GM12872 (cell line): ENCODE measurements around the gene CCN6.

ENCODE experiments used
- TF ChIP-seq, protein P1 (sequence below): IDR thresholded peaks from 3 replicates; pipeline ENCODE4 v1.5.1; 2011; ENCODE audit warnings: low read depth, mild to moderate bottlenecking, low read length, moderate library complexity; ENCODE audit not compliant: insufficient read depth

The CCN6 gene

DNA sequence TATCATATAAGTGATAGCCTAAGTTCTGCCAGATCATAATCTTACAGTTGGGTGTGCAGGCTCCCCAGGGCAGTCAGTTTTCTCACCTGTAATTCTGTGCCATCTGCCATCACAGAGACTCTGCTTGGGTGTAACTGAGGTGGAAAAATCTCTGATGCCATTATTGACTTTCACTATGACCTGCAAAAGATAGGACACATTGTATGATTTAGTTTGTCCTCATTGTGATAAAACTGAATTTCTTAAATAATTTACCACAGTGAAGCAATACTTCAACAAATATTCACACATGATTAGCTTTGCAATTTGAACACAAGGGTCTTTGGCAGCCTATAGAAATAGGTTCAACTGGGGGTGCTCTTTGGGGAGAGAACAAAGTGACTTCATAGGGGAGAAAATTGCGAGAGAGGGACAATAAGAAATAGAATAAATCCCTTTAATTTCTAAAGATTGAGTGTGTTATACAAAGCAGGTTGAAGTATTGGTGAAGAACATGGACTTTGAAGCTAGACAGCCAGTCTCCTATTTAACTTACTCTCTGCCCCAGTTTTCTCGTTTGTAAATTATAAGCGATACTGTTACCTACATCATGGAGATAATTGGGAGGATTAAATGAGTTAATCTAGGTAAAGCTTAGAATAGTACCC lies 60.8 kb downstream of the CCN6 start:
- TF ChIP-seq, protein P1, sequence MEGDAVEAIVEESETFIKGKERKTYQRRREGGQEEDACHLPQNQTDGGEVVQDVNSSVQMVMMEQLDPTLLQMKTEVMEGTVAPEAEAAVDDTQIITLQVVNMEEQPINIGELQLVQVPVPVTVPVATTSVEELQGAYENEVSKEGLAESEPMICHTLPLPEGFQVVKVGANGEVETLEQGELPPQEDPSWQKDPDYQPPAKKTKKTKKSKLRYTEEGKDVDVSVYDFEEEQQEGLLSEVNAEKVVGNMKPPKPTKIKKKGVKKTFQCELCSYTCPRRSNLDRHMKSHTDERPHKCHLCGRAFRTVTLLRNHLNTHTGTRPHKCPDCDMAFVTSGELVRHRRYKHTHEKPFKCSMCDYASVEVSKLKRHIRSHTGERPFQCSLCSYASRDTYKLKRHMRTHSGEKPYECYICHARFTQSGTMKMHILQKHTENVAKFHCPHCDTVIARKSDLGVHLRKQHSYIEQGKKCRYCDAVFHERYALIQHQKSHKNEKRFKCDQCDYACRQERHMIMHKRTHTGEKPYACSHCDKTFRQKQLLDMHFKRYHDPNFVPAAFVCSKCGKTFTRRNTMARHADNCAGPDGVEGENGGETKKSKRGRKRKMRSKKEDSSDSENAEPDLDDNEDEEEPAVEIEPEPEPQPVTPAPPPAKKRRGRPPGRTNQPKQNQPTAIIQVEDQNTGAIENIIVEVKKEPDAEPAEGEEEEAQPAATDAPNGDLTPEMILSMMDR: no peak

DNA sequence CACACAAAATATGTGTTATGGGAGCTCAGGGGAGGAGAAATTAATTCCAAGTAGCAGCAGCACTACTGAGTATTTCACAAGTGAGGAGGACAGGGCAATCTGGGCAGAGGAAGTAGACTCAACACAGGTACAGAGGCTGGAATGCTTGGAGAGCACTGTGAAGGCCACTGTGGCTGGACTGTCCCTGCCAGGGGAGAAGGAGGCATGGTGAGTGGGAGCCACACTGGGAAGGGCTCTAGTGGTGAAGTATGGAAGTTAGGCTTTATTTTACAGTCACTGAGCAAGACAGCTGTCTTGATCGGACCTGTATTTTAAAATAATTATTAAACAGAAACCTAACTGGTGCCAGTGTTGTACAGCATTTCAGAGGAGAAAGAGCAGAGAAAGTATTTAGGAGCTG lies 62.3 kb downstream of the CCN6 start:
- TF ChIP-seq, protein P1: no peak

DNA sequence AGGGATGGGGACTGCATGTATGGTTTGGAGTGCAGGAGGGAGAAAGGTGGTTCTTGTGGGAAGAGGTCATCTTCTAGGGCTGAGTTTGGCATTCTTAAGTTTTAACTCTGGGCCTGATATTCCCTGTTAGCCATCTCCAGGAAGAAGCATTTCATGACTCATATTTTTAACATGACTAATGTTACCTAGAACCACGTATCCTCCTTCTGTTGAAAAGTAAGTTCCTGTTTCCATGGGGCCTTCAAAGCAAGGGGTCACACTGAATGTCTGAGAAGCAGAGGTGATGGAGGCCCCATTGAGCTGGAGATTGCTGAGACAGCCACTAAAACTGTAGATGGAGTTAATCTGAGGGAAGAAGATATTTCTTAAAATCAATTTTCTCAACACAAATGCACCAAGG lies 63.6 kb downstream of the CCN6 start:
- TF ChIP-seq, protein P1: no peak

DNA sequence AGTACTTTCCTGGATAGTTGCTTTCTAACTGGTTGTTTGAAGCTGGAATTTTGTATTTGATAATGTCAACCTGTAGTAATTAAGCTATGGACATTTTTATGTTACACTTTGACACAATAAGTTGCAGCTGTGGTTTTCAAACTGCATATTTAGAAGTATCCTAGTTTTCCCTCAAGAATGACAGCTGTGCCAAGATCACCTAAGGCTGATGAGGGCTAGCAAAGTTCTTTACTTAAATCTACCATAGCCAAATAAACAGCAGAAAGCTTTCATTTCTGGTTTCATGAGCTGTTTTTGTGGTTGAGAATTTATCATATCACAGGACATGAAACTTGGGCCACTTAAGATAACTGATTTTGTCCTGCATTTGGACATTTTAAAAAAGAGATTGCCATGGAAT lies 64.1 kb downstream of the CCN6 start:
- TF ChIP-seq, protein P1: no peak
